NB4 (cell line): ENCODE data around the gene S1PR3.

Experiments
- CTCF ChIP-seq: IDR thresholded peaks from one replicate; pipeline ENCODE4 v1.5.1; 2012; ENCODE audit warnings: low read depth, low read length
- MAX ChIP-seq: IDR thresholded peaks from 2 replicates; pipeline ENCODE4 v1.6.1; 2011; ENCODE audit warnings: low read depth, low read length
- MYC ChIP-seq: IDR thresholded peaks from 2 replicates; pipeline ENCODE4 v1.6.1; 2011; ENCODE audit warnings: low read depth, low read length
- POLR2A ChIP-seq: IDR thresholded peaks from 2 replicates; pipeline ENCODE4 v1.6.1; 2011; ENCODE audit warnings: mild to moderate bottlenecking; ENCODE audit not compliant: insufficient read length; ENCODE audit errors: extremely low read depth

GRCh38 chr9:88975966-88976889 lies 15.0 kb upstream of the S1PR3 start:
- TF ChIP-seq CTCF (no peak), MAX (no peak), POLR2A (no peak), MYC (no peak)
